ENCODE data around the gene TOR1AIP1.
A peak's percentile ranks its signal among the peaks of the same experiment; 100 is the strongest.

TOR1AIP1 gene

GRCh38 chr1:179883040-179883744, 1.1 kb downstream of the TOR1AIP1 start:
- DNase-seq, result no peak

DNA sequence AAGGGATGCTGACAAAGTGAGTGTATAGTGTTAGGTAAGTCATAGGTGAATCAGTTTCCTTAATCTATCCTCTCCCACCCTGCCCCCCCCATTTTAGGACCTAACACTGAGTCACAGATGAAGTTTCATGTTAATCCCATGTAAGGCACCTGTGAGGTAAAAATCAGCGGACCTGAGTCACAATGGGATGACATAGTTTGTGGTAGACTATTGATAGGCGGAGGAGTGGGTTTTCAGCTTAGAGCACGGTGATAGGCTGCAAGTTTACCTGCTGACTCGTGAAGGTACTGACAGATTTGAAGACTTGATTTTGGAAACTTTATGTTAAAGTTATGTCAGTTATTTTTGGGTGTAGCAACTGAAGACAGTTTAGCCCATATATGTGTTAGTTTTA, 1.7 kb downstream of the TOR1AIP1 start:
- peak; percentile 66 to 73 for DNase-seq

DNA sequence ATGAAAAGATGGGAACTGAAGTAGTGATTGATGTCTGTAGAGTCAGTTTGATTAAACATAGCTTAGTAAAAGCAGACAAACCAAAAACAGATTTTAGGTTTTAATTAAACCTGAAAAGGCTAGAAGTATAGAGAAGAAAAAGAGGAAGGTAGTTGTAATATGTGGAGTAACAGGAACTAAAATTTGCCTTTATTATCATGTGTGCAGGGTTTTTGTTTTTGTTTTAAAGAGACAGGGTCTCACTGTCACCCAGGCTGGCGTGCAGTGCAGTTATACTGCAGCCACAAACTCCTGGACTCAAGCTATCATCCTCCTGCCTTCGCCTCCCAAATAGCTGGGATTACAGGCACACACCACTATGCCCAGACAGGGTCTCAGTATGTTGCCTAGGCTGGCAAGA, 6.0 kb downstream of the TOR1AIP1 start:
- DNase-seq, result no peak

DNA sequence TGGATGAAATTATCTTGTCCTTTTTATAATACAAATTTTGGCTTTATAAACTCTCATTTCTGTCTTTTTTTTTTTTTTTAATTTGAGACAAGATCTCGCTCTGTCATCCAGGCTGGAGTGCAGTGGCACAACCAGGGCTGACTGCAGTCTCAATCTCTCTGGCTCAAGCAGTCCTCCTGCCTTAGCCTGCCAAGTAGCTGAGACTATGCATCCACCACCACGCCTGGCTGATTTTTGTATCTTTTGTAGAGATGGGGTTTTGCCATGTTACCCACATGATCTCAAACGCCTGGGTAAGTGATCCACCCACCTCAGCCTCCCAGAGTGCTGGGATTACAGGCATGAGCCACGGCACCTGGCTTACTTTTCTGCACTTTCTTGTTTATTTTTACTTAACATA, 7.5 kb downstream of the TOR1AIP1 start:
- DNase-seq, result no peak

DNA sequence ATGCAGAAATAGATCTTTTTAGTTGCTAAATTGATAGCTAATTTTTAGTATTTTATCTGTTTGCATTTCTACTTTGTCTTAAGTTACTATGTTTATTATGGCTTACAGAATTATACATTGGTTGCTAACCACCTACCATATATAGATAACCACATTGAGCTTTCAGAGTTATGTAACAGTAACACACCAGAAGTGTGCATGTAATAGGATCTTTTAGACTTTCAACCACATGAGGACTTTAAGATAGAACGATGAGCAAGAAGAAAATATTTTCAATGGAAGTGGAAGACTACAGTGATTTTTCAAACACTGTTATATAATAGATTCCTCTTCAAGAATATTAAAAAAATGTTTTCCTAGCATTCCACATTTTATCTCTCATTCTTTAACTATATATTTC, 28.8 kb downstream of the TOR1AIP1 start:
- DNase-seq, result no peak

DNA sequence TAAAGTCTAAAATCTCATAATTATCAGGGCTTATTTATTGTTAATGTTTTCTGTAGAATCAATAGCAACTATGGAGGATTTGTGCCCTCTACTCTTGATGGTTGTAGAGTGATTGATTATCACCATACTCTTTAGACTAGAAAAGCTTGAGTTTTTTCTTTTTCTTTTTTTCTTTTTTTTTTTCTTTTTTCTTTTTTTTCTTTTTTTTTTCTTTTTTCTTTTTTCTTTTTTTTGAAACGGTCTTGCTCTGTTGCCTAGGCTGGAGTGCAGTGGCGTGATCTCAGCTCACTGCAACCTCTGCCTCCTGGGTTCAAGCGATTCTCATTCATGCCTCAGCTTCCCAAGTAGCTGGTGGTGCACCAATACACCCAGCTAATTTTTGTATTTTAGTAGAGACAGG, 29.7 kb downstream of the TOR1AIP1 start:
- no peak for DNase-seq

- DNase-seq, result no peak
These were observed 35.7 kb downstream of the TOR1AIP1 start for GRCh38 chr1:179917601-179918429.

GRCh38 chr1:179921472-179921871, 39.4 kb downstream of the TOR1AIP1 start:
- no peak for DNase-seq

DNA sequence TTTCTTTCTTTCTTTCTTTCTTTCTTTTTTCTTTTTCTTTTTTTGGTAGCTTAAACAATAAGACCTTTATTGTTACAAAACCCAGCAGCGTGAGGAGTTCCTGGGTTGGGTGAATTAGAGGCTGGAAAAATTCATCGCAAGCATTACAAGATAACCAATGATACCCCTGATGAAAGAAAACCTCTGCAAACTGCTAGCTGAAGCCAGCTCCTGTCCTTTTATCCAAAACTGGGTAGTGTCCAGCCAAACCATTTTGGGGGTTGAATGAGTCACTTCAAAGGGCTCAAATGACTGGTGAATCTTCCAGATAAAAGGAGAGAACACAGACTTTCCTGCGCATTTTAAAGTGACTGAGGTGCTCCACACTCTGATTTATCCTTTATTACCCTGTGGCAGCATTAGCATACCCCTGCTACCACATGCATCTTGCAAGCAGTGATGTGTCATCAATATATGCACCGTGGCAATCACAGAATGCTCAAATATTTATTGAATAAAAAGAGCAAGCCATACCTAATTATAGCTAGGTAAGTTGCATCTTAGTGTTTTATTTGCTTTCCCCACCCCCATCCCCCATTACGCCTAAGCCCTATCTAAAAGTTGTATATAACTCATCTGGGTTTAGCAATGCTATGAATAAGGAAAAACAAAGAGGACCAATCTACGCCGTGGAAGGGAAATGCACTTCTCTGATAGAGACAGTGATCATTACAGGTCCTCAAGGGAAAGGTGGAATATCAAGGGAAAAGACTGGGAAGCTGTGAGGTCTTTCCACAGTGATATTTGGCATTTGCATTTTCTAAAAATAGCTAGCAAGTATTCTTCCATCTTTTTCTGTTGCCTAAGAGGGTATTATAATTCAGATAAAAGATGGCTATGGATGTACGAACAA, 40.1 kb downstream of the TOR1AIP1 start:
- DNase-seq, result no peak

GRCh38 chr1:179923029-179923428, 40.9 kb downstream of the TOR1AIP1 start:
- DNase-seq, result no peak

DNA sequence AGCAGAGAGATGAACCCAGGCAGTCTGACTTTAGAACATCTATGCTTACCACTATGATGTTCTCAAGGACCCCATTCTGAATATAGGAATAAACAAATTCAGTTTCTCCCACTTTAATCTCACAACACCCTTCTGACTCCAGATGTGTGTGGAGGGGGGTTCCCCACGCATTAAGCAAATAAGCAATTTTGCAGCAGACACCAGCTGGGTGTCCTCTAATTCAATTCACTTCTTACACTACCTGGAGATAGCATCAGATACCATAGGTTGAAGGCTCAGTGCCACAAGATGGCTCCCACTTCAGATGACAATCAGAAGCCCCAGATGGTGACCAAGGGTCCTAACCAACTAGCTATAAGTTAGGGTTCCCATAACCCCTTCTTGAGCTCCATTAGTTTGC, 42.2 kb downstream of the TOR1AIP1 start:
- DNase-seq, result no peak

DNA sequence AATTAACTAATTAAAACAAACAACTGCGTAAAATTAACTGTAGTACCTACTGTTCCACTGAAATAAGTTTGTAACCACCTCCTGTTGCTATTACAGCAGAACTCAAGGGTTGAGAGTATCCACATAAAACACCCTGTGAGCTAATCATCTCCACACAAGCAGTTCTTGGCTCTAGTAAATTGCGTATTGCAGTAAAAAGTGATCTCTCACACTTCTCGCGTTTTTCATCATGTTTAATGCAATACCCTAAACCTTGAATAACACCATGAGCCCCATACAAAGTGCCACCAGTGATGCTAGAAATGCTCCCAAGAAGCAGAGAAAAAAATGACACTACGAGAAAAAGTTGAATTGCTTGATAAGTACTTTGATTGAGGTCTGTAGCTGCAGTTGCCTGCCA, 43.2 kb downstream of the TOR1AIP1 start:
- no peak for DNase-seq

DNA sequence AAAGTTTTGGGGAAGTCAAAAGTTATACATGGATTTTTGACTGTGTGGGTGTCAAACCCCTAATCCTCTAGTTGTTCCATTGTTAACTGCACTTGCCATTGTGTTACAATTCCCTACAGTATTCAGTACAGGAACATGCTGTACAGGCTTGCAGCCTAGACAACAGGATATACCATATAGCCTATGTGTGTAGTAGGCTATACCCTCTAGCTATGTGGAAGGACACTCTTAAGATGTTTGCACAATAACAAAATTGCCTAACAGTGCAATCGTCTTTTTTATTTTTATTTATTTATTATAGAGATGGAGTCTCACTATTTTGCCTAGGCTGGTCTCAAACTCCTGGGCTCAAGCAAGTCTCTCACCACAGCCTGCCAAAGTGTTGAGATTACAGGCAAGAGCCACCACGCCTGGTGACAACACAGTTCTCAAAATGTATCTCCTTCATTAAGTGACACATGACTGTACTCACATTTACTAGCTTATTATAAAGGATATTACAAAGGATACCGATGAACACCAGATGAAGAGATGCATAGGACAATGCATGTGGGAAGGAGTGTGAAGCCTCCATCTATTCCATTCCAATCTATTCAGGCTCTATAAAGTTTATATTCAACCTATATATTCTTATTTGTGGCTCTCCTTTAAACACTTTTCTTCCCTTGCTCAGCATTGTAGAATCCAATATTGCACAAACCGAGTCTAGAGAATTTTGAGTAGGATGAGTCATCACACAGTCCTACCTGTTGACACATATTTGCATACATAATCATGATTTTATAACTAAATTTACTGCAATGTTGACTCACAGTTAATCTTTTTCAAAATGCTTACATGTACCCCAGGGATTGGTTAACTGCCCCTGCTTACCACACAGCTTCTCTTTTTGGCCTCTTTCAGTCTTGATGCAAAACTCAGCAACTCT, 44.1 kb downstream of the TOR1AIP1 start:
- no peak for DNase-seq

DNA sequence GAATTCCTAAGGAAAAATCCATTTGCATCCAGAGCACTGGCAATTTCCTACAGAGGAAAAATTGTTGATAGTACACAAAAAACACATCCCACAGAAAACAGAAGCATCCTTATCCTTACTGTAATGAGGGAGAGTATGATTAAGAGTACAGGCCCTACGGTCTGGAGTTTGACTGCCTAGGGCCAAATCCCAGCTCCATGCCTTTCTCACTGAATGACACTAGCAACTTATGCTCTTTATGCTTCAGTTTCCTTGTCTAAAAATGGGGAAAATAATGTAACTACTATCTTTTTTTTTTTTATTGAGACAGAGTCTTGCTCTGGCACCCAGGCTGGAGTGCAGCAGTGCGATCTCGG, 44.7 kb downstream of the TOR1AIP1 start:
- no peak for DNase-seq

- no peak for DNase-seq
These were observed 48.1 kb downstream of the TOR1AIP1 start for GRCh38 chr1:179929955-179930798.

DNA sequence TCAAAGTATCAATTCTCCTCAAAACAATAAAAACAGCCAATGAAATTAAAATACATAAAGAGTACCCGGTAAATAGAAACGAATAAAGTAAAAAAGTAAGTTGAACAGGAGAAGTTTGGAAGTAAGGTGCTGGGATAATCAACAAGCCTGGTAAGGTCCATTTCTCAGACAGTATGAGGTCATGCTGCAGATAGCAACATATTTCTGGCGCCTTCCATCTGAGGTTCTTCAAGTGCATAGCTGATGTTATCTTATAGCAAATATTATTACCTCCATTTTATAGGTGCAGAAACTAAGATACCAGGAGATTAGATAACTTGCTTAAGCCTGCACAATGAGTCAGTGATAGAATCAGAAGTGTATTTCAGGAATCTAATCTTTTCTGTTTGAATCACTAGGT, 48.8 kb downstream of the TOR1AIP1 start:
- no peak for DNase-seq

DNA sequence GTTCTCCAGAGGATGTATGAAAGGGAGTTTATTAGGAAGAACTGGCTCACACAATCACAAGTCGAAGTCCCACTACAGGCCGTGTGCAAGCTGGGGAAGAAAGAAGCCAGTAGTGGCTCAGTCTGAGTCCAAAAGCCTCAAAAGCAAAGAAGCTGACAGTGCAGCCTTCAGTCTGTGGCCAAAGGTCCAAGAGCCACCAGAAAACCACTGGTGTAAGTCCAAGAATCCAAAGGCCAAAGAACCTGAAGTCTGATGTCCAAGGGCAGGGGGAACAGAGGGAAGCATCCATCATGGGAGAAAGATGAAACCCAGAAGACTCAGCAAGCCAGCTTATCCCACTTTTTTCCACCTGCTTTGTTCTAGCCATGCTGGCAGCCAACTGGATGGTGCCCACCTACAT, 51.1 kb downstream of the TOR1AIP1 start:
- DNase-seq, result no peak

- no peak for DNase-seq
These were observed 53.9 kb downstream of the TOR1AIP1 start for GRCh38 chr1:179935909-179936496.

GRCh38 chr1:179937668-179938254, 55.7 kb downstream of the TOR1AIP1 start:
- DNase-seq, result no peak

DNA sequence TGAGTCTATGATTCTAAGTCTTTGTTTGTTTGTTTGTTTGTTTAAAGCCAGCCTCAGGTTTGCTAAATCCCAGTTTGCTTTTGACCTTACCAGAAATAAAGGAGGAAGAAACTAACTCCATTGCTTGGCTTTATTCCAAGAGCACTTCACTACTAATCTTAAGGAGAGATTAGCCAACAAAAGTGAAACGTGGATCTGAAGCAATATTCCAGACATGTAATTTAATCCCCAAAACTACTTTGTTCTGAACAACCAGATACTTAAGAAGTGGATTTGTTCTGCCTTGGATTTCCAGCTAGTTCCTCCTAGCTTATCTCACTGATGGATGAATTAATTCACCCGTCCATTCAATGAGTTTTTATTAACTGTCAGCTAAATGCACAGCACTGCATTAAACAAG, 56.7 kb downstream of the TOR1AIP1 start:
- DNase-seq, result no peak

GRCh38 chr1:179939941-179940340, 57.9 kb downstream of the TOR1AIP1 start:
- DNase-seq, result no peak

All from activated CD4-positive, alpha-beta T cell treated with anti-CD3 and anti-CD28 coated beads for 4 hours (primary cell).